HPDE6-E6E7 (cell line): ENCODE measurements around the gene SCYL1.

Experiments
- DNase-seq: peaks from one replicate; pipeline ENCODE4 v3.0.0; 2011; ENCODE audit warnings: missing footprints; ENCODE audit errors: extremely low spot score

SCYL1 gene

DNA sequence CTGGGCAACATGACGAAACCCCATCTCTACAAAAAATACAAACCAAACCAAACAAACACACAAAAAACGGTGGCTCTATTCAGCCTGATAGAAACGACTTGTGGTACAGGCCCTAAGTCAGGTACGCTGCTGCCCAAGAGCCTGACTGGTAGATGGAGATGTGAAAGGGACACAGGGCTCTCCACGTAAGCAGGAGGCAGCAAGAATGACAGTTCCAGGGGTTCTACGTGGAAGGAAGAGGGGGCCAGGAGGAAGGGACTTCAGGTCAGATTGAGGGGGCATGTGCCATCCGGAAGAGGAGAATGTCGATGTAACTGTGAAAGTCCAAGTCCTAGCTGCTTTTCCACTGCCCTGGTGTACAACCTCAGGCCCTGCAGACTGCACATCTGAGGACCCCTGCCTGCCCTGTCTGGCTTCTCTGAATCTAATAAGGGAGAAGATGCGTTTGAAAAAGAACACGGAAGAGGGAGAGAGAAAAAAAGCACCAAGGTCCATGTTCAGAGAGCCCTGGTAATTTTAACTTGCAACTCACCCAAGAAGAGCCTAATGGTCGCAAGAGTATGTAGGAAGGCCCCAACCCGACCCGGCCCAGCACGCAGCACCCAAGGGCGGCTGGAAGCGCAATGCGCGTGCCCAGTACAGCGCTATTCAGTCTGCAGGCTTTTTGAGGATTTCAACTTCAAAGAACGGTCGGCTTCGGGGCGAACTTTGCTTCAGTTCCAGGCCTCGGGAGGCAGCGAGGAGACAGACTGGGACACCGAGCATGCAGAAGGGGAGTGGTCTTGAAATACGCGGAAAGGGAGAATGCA lies 44.5 kb downstream of the SCYL1 start:
- DNase-seq: no peak

DNA sequence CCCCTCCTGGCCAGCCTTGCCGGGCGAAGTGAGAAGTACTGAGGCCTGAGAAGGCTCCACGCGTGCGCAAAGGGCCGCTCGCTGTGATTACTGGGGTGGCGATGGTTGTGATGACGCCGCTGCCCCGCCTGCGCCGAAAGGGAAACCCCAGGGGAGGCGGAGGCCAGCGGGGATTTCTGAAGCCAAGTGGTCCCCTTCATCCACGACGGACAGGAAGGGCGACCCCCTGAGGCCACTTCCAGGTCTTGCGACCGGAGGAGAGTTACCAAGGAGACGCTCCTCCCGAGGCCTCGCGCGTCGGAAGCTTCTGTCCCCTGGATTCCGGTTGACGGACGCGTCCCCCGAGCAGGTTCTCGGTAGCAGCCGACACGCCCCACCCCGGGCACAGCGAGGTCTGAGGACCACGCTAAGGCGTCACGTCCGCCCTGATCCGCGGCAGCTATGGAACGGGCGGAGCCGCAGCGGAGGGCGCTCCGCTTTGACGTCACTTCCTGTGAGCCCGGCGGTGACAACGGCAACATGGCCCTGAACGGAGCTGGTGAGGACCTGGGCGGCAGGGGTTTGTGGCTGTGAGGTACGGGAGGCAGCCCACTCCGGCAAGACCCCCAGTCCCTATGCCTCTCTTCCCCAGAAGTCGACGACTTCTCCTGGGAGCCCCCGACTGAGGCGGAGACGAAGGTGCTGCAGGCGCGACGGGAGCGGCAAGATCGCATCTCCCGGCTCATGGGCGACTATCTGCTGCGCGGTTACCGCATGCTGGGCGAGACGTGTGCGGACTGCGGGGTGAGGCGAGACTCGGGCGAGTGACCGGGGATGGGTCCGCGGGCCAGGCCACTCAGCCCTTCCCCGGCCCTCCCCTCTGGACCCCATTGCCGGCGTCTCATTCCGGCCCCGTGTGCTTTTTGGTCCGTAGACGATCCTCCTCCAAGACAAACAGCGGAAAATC lies 45.4 kb downstream of the SCYL1 start, which contains the start of gene ZNRD2:
ZNRD2 (plus strand) TSS at position 505 of the 946 bp plus-strand sequence; CDS start at position 520, 15 bp downstream.
- DNase-seq: peak; percentile 97

DNA sequence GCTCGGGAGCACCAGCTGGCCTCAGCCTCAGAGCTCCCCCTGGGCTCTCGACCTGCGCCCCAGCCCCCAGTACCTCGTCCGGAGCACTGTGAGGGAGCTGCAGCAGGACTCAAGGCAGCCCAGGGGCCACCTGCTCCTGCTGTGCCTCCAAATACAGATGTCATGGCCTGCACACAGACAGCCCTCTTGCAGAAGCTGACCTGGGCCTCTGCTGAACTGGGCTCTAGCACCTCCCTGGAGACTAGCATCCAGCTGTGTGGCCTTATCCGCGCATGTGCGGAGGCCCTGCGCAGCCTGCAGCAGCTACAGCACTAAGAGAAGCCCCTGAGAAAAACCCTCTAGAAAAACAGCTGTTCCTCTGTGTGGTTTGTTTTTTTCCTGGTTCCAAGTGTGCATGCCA lies 46.5 kb downstream of the SCYL1 start:
- no peak for DNase-seq

DNA sequence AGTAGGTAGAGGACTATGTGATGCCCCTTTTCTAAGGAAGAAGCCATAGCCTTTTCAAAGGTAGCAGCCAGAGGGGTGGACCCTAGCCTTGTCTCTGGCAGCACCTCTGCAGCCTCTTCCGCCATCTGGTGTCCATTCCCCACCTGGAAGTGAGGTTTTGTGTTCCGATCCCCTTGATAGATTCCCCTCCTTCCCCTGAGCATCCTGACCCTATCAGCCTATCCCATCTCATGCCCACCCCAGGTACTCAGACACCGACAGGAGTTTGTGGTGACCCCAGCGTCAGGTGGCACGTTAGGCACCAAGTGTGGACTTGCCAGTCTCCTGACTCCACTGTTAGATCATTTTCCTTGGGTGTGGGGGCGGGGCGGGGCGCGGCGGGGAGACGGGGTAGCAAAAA lies 47.1 kb downstream of the SCYL1 start:
- DNase-seq: no peak

DNA sequence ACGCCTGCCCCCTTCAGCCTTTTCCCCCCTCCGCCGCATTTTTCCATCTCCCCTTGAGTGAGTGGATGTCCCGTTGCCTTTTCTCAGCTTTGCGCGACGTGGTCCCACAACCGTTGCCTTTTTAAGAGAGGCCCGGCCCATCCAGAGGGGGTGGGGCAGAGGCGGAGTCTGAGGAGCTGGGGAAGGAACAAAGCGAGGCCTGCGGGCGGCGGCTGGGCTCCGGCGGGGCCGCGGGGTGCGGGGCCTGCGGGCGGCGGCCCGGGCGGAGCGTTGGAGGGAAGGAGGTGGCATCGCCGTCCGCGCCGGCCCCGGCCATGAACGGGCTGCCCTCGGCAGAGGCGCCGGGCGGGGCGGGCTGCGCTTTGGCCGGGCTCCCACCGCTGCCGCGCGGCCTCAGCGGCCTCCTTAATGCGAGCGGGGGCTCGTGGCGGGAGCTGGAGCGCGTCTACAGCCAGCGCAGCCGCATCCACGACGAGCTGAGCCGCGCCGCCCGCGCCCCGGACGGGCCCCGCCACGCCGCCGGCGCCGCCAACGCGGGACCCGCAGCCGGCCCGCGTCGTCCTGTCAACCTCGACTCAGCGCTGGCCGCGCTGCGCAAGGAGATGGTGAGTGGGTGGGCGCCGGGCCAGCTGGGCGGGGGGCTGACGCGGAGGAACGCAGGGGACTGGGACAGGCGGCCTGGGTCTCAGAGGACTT lies 47.6 kb downstream of the SCYL1 start, which contains the start of gene FAM89B:
FAM89B (plus strand) TSS at position 183 of the 696 bp plus-strand sequence; CDS start at position 315, 132 bp downstream.
- no peak for DNase-seq

DNA sequence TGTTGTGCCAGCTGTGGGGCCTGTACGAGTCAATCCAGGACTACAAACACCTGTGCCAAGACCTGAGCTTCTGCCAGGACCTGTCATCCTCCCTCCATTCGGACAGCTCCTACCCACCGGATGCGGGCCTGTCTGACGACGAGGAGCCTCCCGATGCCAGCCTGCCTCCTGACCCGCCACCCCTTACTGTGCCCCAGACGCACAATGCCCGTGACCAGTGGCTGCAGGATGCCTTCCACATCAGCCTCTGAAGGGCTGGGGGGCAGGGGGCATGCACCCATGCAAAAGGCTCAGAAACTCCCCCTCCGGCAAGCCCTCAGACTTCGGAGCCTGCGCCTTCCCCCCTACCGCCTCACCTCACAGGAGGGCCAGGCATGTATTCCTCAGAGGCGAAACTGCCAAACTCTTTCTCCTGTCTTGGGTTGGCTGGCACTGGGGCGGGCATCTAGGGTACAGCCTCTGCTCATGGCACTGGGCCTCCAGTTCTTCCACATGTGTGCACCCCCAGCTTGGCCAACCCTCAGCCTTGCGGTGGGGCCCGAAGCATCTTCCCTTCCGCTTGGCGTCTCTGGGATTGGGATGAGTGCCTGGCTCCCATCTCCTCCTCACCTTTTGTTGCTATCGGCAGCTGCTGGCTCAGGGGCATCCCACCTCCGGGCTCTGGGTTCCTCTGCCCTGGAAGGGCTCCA lies 48.7 kb downstream of the SCYL1 start:
- no peak for DNase-seq

DNA sequence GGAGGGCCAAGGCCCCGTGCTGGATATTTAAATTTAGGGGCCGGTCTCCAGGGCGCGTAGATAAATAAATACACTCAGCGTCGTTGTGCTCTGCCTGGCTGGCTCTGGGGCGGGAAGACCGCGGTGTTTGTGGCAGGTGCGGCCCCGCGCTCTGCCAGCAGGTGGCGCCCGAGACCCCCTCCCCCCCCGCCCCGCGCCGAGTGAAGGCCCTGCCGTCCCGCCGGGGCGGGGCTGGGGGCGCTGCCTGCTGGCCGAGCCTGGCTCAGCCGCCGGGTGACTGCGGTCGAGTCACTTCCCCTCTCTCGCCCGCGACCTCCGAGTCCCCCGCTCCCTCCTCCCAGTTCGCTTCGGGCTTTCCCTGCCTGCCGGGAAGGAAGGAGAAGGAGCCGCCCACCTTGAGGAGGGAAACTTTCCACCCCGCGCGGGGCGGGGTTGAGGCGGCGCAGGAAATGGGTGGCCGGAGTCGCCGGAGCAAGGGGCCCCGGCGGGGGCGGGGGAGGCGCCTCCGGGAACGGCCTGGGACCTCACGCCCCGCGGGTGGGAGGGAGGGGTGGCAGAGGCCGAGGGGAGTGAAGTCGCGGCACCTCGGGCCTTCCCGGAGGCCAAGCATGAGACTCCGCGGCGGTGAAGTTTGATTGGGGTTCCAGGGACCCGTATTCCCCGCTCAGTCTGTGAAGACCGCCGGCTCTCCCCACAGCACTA lies 49.4 kb downstream of the SCYL1 start:
- no peak for DNase-seq

DNA sequence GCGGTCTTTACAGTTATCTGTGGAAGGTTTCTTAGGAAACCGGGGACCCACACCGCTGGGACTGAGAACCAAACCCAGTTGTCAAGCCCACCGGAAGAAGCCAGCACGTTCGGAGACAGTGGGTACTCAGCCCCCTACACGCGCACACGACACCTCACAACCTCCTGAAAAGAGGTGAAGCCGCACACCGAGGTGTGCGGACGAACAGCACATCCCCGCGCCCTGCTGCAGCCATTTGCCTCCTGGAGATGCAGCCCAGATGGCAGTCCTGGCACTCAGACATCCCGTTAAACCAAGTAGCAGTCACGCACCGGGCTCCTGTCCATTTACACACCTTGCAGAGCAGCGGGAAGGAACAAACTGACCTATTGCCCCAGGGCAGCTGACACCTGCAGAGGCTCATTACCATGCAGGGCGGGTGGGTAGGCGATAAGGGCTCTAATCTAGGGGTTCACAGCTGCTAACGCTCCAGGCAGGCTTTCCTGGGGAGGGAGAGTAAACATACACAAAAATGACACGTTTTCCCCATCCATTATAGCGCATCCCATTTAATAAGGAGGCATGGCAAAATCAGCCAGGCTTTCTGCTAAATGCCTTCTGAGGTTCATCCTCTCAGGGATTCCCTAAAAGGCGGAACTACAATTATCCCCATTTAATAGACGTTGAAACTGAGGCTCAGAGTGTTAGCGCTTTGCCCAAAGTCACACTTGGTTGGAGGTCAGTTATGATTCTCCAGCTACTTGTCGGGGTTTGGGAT lies 50.1 kb downstream of the SCYL1 start:
- no peak for DNase-seq

DNA sequence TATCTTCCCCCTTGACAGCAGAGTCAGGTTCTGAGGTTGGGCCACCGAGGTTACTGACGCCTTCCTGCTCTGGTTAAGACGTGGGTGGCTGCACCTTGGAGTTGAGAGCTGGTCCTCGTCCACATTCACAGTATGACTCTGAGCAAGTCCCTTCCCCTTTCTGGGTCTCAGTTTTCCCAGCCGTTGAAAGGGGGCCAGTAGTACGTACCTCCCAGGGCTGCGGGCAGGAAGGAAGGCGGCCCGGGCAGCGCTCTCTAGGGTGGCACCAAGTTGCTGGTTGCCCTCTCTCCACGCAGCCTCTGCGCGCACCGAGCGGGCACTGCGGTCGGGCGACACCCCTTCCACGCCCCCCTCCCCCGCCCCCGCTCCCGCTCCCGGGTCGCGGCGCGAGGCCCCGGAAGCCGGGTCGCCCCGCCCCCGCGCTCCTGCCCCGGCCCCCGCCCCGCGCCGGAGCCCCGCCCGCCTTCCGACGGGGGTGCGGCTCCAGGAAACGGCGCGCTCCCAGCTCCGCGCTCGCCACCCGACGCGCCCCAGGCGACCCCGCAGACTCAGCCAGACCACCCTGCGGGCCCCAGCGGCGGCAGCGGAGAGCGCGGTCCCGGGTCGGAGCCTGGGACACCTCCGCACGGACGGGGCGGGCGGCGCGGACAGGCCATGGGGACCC lies 50.8 kb downstream of the SCYL1 start, which contains the start of gene EHBP1L1:
EHBP1L1 (plus strand) TSS at position 486 of the 664 bp plus-strand sequence. CDS start 250 bp downstream, outside the sequence.
- DNase-seq: no peak

DNA sequence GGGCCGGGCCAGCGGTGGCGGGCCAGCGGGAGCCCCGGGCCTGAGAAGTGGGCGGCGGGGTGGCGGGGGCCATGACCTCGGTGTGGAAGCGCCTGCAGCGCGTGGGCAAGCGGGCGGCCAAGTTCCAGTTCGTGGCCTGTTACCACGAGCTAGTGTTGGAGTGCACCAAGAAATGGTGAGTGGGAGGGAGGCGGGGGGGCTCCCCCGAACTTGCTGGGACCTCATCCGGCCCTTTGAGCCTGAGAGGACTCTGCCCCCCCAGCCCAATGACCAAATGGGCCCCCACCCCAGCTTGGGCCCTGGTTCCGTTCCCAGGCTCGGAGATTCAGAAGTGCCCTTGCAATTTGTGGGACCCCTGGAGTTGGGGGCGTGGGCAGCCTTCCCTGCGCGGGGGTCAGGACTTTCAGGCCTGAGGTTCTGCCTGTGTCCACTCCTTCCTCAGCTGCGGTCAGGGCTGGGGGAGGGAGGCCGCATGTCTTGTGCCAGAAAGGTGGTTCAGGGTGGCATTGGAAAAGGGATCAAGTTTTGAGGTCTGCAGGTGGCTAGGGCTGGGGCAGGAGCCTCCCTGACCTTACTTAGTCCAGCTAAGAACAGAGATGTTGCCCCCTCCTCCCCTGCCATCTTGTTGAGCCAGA lies 51.5 kb downstream of the SCYL1 start:
- no peak for DNase-seq

DNA sequence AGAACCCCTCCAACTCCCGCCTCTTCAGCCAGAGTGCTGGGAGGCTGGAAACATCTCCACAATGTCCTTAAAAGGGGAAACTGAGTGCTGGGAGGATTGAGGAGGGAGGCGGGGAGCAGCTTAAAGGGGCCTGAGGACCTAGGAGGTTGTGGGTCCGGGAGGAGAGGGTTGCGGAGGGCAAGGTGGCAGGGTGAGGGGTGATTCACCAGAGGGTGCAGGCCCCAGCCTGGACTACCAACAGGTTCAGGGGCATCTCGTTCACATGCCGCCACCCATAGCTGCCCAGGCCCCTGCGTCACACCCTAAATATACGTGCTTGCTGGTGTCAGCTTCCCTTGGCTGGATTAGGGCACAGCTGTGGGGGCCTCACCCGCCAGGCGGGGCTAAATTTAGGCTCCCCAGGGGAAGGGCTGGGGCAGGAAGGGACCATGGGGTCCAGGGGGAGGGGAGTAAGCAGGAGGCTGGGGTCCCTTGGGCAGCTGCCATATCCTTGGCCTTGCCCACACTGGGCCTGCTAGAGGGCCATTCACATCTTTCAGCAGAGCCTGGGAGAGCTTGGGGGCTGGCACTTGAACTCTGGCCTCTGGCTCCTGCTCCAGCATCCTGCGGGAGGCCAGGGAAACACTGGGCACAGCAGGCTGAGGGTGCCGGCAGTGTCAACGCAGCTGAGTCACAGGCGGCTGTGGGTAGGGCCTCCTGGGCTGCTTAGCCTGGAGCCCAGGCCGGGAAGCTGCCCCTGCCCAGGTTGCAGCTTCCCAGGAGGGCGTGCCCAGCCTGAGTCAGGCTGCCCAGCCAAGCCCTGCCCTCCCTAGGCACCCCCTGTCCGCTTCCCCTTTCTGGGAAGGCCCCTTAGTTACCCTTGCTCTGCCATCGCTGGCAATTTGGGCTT lies 52.2 kb downstream of the SCYL1 start:
- DNase-seq: peak; percentile 91

DNA sequence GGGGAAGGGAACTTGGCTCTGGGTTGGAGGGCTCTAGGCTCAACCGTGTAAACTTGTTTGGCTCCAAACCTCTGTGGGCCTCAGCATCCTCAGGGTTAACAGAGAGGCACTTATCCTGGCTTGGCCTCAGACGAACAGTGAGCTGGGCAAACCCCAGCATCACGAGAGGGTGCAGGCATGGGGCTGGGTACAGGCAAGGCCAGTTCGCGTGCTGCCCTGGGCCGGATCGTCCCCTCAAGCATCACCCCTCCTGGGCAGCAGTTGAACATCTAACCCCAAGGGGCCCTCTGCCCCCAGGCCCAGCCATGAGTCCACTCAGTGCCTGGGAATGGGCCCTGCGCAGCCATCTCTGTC lies 52.9 kb downstream of the SCYL1 start:
- DNase-seq: no peak

DNA sequence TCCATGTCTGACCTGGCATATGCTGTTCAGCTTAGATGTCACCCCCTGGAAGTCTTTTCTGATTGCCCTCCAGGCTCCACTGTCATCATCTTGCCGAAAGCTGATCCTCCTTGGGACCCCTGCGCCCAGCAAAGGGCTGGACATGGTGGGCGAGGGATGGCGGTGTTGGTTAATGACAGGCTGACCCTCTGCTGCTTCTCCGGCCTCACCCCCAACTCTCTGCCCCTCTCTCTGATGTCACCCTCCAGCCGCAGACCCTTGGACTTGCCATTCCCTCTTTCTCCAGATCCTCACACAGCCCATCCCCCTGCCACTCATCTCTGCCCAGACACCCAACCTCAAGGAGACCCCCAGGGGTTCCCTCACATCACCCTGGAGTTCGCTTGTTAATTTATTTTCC lies 53.3 kb downstream of the SCYL1 start:
- DNase-seq: no peak

DNA sequence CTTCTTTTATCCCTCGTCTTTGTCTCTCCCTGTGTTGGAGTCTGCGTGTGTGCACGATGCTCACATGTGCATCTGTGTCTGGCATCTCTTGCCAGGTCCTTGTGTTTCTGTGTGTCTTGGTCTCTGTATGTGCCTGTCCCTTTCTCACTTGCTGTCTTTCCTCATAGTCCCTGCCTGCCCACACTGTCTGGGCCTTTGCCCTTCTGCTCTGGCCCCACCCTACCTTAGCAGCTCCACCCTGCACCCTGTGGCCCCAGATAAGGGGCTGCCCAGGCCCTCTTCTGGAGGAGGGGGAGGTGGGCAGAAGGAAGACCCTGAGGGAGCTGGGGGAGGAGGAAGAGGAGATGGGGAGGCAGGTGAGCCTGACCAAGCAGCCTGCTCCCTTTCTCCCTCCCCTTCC lies 53.8 kb downstream of the SCYL1 start:
- no peak for DNase-seq

DNA sequence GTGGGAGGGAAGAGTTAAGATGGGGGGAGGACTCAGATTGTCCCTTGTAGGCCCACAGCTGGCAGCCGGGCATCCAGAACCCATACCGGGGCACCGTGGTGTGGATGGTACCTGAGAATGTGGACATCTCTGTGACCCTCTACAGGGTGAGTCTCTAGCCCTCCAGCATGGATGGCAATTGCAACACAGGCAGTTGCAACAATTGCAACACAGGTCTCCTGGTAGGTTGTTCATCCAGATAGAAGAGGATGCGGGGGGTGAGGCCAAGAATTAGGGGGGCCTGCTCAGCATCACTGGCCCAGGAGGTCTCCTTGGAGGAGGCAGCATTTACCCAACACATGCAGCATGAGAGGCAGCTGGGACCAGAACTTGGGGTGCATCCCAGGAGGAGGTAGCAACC lies 54.4 kb downstream of the SCYL1 start:
- no peak for DNase-seq

DNA sequence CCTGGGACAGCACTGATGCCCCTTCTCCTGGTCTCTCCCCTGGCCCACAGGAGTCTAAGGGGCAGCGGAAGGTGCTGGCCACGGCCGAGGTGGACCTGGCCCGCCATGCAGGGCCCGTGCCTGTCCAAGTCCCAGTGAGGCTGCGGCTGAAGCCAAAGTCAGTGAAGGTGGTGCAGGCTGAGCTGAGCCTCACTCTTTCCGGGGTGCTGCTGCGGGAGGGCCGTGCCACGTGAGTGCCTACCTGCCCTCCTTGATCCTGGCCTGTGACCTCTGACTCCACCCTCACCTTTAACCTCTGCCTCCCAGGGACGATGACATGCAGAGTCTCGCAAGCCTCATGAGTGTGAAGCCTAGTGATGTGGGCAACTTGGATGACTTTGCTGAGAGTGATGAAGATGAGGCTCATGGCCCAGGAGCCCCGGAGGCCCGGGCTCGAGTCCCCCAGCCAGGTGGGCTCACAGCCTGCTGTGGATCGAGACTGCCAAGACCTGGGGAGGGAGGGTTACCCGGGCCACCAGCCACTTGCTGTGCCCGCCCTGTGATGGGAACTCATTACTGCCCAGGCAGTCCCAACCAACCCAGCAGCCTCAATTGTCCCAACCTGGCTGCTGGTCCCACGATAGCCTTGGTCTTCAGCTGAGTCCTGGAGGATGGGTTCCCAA lies 55.3 kb downstream of the SCYL1 start:
- no peak for DNase-seq

DNA sequence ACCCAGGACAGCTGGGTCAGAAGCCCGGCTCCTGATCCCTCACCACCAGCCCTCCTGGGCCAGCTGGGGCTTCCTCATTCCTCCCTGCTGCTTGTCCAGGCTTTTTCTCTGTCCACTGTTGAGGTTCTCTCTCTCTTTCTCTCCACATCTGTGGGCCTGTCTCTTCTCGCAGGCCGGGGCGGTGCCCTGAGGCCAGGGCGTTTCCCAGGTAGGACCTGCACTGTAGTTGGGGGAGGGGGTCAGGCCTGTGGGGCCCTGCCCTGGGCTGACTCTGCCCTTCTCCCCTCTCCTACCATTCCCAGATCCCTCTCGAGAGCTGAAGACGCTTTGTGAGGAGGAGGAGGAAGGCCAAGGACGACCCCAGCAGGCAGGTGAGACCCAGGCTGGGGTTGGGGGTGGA lies 55.9 kb downstream of the SCYL1 start:
- DNase-seq: no peak
